ENCODE measurements around the gene GPER1. TPM values are rescaled to one million over a fixed set of nuclear protein-coding genes. Genes with fewer than 3 reads are reported as not detected.

Gene GPER1
- total RNA-seq, 2 experiments from 2014 or later, result 34.9 to 75.9 TPM

DNA sequence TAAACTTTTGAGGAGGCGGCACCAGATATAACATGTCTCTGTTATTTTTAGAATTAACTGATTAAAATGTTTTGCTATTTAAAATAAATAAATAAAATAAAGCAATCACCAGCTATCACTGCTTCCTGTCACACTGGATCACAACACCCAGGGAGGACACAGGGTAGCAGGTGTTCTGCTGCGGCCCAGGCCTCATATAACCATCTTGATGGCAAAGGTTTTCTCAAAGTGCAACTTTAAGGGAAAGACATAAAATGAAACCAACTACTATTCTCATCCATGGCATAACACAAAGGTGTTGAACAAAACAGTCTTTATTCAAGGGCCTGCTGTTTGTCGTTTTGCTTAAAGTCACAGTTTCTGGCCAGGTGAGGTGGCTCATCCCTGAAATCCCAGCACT is 23.2 kb downstream of the GPER1 start:
- intact Hi-C loops (cut with micrococcal nuclease; ENCODE audit: unreplicated experiment), result no loop called here
- BruUV-seq (replicated peaks), result no TSS peak
- POLR2A ChIA-PET, result no interaction called here

DNA sequence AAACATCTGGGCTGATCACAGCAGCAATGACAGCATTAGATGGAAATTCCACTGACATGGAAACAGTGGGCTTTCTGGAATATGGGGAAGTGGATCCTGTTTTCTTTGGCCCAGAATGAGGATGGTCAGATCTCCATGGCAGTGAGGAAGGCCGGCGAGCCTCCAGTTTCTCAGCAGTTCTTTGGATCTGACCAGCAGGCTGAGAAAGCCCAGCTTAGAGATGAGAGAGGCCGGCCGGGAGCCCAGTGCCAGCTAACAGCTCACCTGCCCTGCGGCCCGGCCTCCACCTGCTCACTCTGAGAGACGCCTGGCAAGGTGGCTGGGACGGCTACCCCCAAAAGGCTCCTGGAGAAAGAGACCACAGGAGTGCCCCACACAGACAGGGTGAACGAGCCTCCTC is 24.2 kb downstream of the GPER1 start:
- TF ChIP-seq CTCF (conservative IDR thresholded peaks at IDR 0.05; ENCODE audit: low read length) (no peak), EZH2phosphoT487 (IDR thresholded peaks at IDR 0.05; ENCODE audit: borderline replicate concordance, low read depth, low read length) (no peak)
- CTCF ChIA-PET (ENCODE audit: unreplicated experiment), result interaction anchor here (0.7 kb wide), 1 partner anchor 1126 kb away, joined by 3 read pairs; no protein-coding TSS in a partner anchor
- H3K4me1 ChIP-seq (ENCODE audit: insufficient read depth, low read length, poor library complexity, severe bottlenecking), result peaks cover 4% of the 10 kb centered on the region
- no peak overlapping the region for H2AFZ ChIP-seq (ENCODE audit: low read length)
- no peak overlapping the region for H3K4me3 ChIP-seq (ENCODE audit: low read depth, low read length, poor library complexity, severe bottlenecking)
- POLR2A ChIA-PET, result interaction anchor here (0.6 kb wide), 1 partner anchor 33 kb away, joined by 3 read pairs; no protein-coding TSS in a partner anchor
- H3K9me3 ChIP-seq (ENCODE audit: low read length), result no peaks in the 10 kb centered on the region
- H4K20me1 ChIP-seq (ENCODE audit: insufficient read depth, low read length), result no peaks in the 10 kb centered on the region
- H3K4me2 ChIP-seq (ENCODE audit: low read length), result no peak overlapping the region
- H3K79me2 ChIP-seq (ENCODE audit: insufficient read depth, low read depth, low read length), result no peaks in the 10 kb centered on the region
- intact Hi-C loops (cut with micrococcal nuclease; ENCODE audit: unreplicated experiment), result no loop called here
- peaks cover 11% of the 10 kb centered on the region for H3K36me3 ChIP-seq (ENCODE audit: insufficient read depth, low read length)
- BruUV-seq (replicated peaks), result no TSS peak
- H3K27ac ChIP-seq (ENCODE audit: low read depth, low read length, poor library complexity, severe bottlenecking), result no peak overlapping the region
- no peak for DNase-seq (ENCODE audit: low spot score)
- H3K9me2 ChIP-seq (ENCODE audit: insufficient read depth, low read length), result no peaks in the 10 kb centered on the region

More for the DNA sequence above, 23.2 kb downstream of the GPER1 start:
- no peaks in the 10 kb centered on the region for H3K9me3 ChIP-seq (ENCODE audit: low read length)
- CTCF ChIA-PET (ENCODE audit: unreplicated experiment), result no interaction called here
- H2AFZ ChIP-seq (ENCODE audit: low read length), result no peak overlapping the region
- peaks cover 10% of the 10 kb centered on the region for H3K36me3 ChIP-seq (ENCODE audit: insufficient read depth, low read length)
- H3K27ac ChIP-seq (ENCODE audit: low read depth, low read length, poor library complexity, severe bottlenecking), result no peak overlapping the region
- no peak for DNase-seq (ENCODE audit: low spot score)
- no peaks in the 10 kb centered on the region for H3K79me2 ChIP-seq (ENCODE audit: insufficient read depth, low read depth, low read length)
- peaks cover 4% of the 10 kb centered on the region for H3K4me1 ChIP-seq (ENCODE audit: insufficient read depth, low read length, poor library complexity, severe bottlenecking)
- no peaks in the 10 kb centered on the region for H3K9me2 ChIP-seq (ENCODE audit: insufficient read depth, low read length)
- no peak overlapping the region for H3K4me3 ChIP-seq (ENCODE audit: low read depth, low read length, poor library complexity, severe bottlenecking)
- H4K20me1 ChIP-seq (ENCODE audit: insufficient read depth, low read length), result no peaks in the 10 kb centered on the region
- TF ChIP-seq CTCF (conservative IDR thresholded peaks at IDR 0.05; ENCODE audit: low read length), result no peak
- TF ChIP-seq EZH2phosphoT487 (IDR thresholded peaks at IDR 0.05; ENCODE audit: borderline replicate concordance, low read depth, low read length), result no peak
- no peak overlapping the region for H3K4me2 ChIP-seq (ENCODE audit: low read length)

DNA sequence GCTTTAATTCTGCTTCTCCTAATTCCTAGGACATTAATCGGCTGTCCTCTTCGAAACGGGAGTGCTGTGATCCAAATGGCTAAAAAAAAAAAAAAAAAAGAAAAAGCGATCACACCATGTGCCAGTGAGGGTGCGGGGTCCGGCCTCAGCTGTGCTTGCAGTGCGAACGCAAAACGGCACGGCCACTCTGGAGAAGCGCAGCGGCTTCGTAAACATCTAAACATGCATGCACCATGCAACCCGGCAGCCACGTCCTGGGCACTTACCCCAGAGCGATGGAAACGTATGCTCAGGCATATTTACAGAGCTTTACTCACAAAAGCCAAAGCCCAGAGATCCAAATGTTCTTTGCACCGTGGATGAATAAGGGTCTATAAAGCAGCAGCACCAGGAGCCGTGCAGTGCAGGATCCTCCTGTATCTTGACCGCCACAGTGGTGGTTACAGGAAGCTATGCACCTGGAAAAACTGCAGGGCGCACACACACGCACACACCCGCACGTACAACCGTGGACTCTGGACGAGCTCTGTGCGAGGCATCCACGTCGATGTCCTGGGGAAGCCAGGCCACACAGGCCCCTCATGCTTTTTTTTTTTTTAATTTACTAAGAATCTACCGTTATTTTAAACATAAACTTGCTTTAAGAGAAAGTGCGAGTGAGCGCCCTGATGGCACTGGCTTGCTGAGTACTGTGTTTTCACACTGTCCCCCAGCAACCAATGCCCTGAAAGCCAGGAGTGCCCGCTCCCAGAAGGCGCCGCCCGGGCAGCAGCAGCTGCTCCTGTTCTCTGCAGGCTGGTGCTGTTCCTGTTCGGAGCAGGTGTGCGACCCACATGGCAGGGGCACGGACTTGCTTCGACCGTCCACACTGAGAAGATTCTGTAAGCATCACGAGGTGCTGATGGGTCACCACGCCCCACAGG is 25.0 kb downstream of the GPER1 start:
- Histone ChIP-seq H3K4me3 (ENCODE audit: low read depth, low read length, poor library complexity, severe bottlenecking) (no peak overlapping the region), H3K36me3 (ENCODE audit: insufficient read depth, low read length) (peaks cover 11% of the 10 kb centered on the region), H3K27ac (ENCODE audit: low read depth, low read length, poor library complexity, severe bottlenecking) (no peak overlapping the region), H3K4me1 (ENCODE audit: insufficient read depth, low read length, poor library complexity, severe bottlenecking) (peaks cover 4% of the 10 kb centered on the region), H3K9me2 (ENCODE audit: insufficient read depth, low read length) (no peaks in the 10 kb centered on the region), H3K4me2 (ENCODE audit: low read length) (no peak overlapping the region), H3K9me3 (ENCODE audit: low read length) (no peaks in the 10 kb centered on the region), H3K79me2 (ENCODE audit: insufficient read depth, low read depth, low read length) (no peaks in the 10 kb centered on the region), H4K20me1 (ENCODE audit: insufficient read depth, low read length) (no peaks in the 10 kb centered on the region), H2AFZ (ENCODE audit: low read length) (no peak overlapping the region)
- ChIA-PET POLR2A (interaction anchor here (0.6 to 1.2 kb wide), 4 partner anchors 13 to 39 kb away, joined by 3 to 5 read pairs (median 3); no protein-coding TSS in a partner anchor), CTCF (ENCODE audit: unreplicated experiment) (interaction anchor here (0.6 to 0.7 kb wide), 2 partner anchors 1125 to 1318 kb away, joined by 3 to 4 read pairs; no protein-coding TSS in a partner anchor)
- TF ChIP-seq CTCF (conservative IDR thresholded peaks at IDR 0.05; ENCODE audit: low read length) (no peak), EZH2phosphoT487 (IDR thresholded peaks at IDR 0.05; ENCODE audit: borderline replicate concordance, low read depth, low read length) (no peak)
- no peak for DNase-seq (ENCODE audit: low spot score)
- intact Hi-C loops (cut with micrococcal nuclease; ENCODE audit: unreplicated experiment), result no loop called here
- no TSS peak for BruUV-seq (replicated peaks)

All from OCI-LY7 (cell line).